Measurements from ENCODE around the gene MAPK10. TPM values are rescaled to one million over a fixed set of nuclear protein-coding genes. Genes with fewer than 3 reads are reported as not detected.

Gene MAPK10
- total RNA-seq, 2 experiments from 2014 or later = 32.0 TPM; not detected in 1

- H3K4me2 ChIP-seq (ENCODE audit: low read length) = no peak overlapping the region
- DNase-seq (ENCODE audit: low spot score) = no peak
- no peaks in the 10 kb centered on the region for H3K79me2 ChIP-seq (ENCODE audit: insufficient read depth, low read depth, low read length)
- BruUV-seq (replicated peaks) = no TSS peak
- H3K27ac ChIP-seq (ENCODE audit: low read depth, low read length, poor library complexity, severe bottlenecking) = no peak overlapping the region
- TF ChIP-seq CTCF (conservative IDR thresholded peaks at IDR 0.05; ENCODE audit: low read length) = no peak
- no peak for TF ChIP-seq EZH2phosphoT487 (IDR thresholded peaks at IDR 0.05; ENCODE audit: borderline replicate concordance, low read depth, low read length)
- no peaks in the 10 kb centered on the region for H3K4me1 ChIP-seq (ENCODE audit: insufficient read depth, low read length, poor library complexity, severe bottlenecking)
- CTCF ChIA-PET (ENCODE audit: unreplicated experiment) = no interaction called here
- no peaks in the 10 kb centered on the region for H3K36me3 ChIP-seq (ENCODE audit: insufficient read depth, low read length)
- H3K9me3 ChIP-seq (ENCODE audit: low read length) = no peaks in the 10 kb centered on the region
- intact Hi-C loops (cut with micrococcal nuclease; ENCODE audit: unreplicated experiment) = no loop called here
- POLR2A ChIA-PET = interaction anchor here (0.6 to 2.7 kb wide), 3 partner anchors 10 to 33 kb away, joined by 3 to 10 read pairs (median 3); no protein-coding TSS in a partner anchor
- H3K4me3 ChIP-seq (ENCODE audit: low read depth, low read length, poor library complexity, severe bottlenecking) = no peak overlapping the region
- no peaks in the 10 kb centered on the region for H4K20me1 ChIP-seq (ENCODE audit: insufficient read depth, low read length)
- no peaks in the 10 kb centered on the region for H3K9me2 ChIP-seq (ENCODE audit: insufficient read depth, low read length)
- H2AFZ ChIP-seq (ENCODE audit: low read length) = no peak overlapping the region
Measured at GRCh38 chr4:86131456-86131855, 228.4 kb downstream of the MAPK10 start.

GRCh38 chr4:86130160-86130933, 229.5 kb downstream of the MAPK10 start:
- ChIA-PET CTCF (ENCODE audit: unreplicated experiment) (no interaction called here), POLR2A (interaction anchor here (0.7 to 2.7 kb wide), 4 partner anchors 11 to 71 kb away, joined by 3 to 10 read pairs (median 4); no protein-coding TSS in a partner anchor)
- BruUV-seq (replicated peaks) = no TSS peak
- Histone ChIP-seq H3K36me3 (ENCODE audit: insufficient read depth, low read length) (no peaks in the 10 kb centered on the region), H3K4me3 (ENCODE audit: low read depth, low read length, poor library complexity, severe bottlenecking) (no peak overlapping the region), H2AFZ (ENCODE audit: low read length) (no peak overlapping the region), H3K9me2 (ENCODE audit: insufficient read depth, low read length) (no peaks in the 10 kb centered on the region), H3K4me1 (ENCODE audit: insufficient read depth, low read length, poor library complexity, severe bottlenecking) (no peaks in the 10 kb centered on the region), H3K27ac (ENCODE audit: low read depth, low read length, poor library complexity, severe bottlenecking) (no peak overlapping the region), H3K79me2 (ENCODE audit: insufficient read depth, low read depth, low read length) (no peaks in the 10 kb centered on the region), H3K4me2 (ENCODE audit: low read length) (no peak overlapping the region), H3K9me3 (ENCODE audit: low read length) (no peaks in the 10 kb centered on the region), H4K20me1 (ENCODE audit: insufficient read depth, low read length) (no peaks in the 10 kb centered on the region)
- intact Hi-C loops (cut with micrococcal nuclease; ENCODE audit: unreplicated experiment) = no loop called here
- no peak for DNase-seq (ENCODE audit: low spot score)
- TF ChIP-seq CTCF (conservative IDR thresholded peaks at IDR 0.05; ENCODE audit: low read length) = no peak
- TF ChIP-seq EZH2phosphoT487 (IDR thresholded peaks at IDR 0.05; ENCODE audit: borderline replicate concordance, low read depth, low read length) = no peak

- Histone ChIP-seq H3K36me3 (ENCODE audit: insufficient read depth, low read length) (no peaks in the 10 kb centered on the region), H3K4me2 (ENCODE audit: low read length) (no peak overlapping the region), H3K27ac (ENCODE audit: low read depth, low read length, poor library complexity, severe bottlenecking) (no peak overlapping the region), H4K20me1 (ENCODE audit: insufficient read depth, low read length) (no peaks in the 10 kb centered on the region), H3K4me3 (ENCODE audit: low read depth, low read length, poor library complexity, severe bottlenecking) (no peak overlapping the region), H3K9me2 (ENCODE audit: insufficient read depth, low read length) (no peaks in the 10 kb centered on the region), H3K9me3 (ENCODE audit: low read length) (no peaks in the 10 kb centered on the region), H3K4me1 (ENCODE audit: insufficient read depth, low read length, poor library complexity, severe bottlenecking) (no peaks in the 10 kb centered on the region), H3K79me2 (ENCODE audit: insufficient read depth, low read depth, low read length) (no peaks in the 10 kb centered on the region), H2AFZ (ENCODE audit: low read length) (no peak overlapping the region)
- intact Hi-C loops (cut with micrococcal nuclease; ENCODE audit: unreplicated experiment) = no loop called here
- no TSS peak for BruUV-seq (replicated peaks)
- CTCF ChIA-PET (ENCODE audit: unreplicated experiment) = no interaction called here
- TF ChIP-seq EZH2phosphoT487 (IDR thresholded peaks at IDR 0.05; ENCODE audit: borderline replicate concordance, low read depth, low read length) (no peak), CTCF (conservative IDR thresholded peaks at IDR 0.05; ENCODE audit: low read length) (no peak)
- no peak for DNase-seq (ENCODE audit: low spot score)
- POLR2A ChIA-PET = interaction anchor here (0.7 to 2.7 kb wide), 5 partner anchors 11 to 1084 kb away, joined by 3 to 10 read pairs (median 3); no protein-coding TSS in a partner anchor
Measured at GRCh38 chr4:86129546-86129945, 230.3 kb downstream of the MAPK10 start.
